GM12873 (cell line): ENCODE measurements around the gene RASL11A.

ENCODE experiments used
- CTCF ChIP-seq: IDR thresholded peaks from 2 replicates; pipeline ENCODE4 v1.5.1; 2012; ENCODE audit warnings: low read depth, mild to moderate bottlenecking, moderate library complexity, low read length, control low read depth; ENCODE audit not compliant: insufficient read depth; ENCODE audit errors: missing control alignments

Gene RASL11A

GRCh38 chr13:27293873-27294515 is 23.4 kb downstream of the RASL11A start:
- no peak for TF ChIP-seq CTCF

GRCh38 chr13:27295096-27295495 is 24.5 kb downstream of the RASL11A start:
- no peak for TF ChIP-seq CTCF

- TF ChIP-seq CTCF = no peak
Observed at GRCh38 chr13:27295660-27296059, 25.0 kb downstream of the RASL11A start.

GRCh38 chr13:27296496-27296895 is 25.9 kb downstream of the RASL11A start:
- TF ChIP-seq CTCF = no peak

- TF ChIP-seq CTCF = no peak
Observed at GRCh38 chr13:27298849-27299248, 28.2 kb downstream of the RASL11A start.

GRCh38 chr13:27300941-27301586 is 30.4 kb downstream of the RASL11A start:
- TF ChIP-seq CTCF = no peak

- TF ChIP-seq CTCF = no peak
Observed at GRCh38 chr13:27302643-27303262, 32.1 kb downstream of the RASL11A start.
